Lower leg skin (tissue), 3 donors: Measurements from ENCODE around the gene LIPC.

ENCODE experiments used
- CTCF ChIP-seq, 3 donors: fragments of 450-650 bp; IDR thresholded peaks; one replicate each; pipeline ENCODE4 v1.5.1; 2016; ENCODE audit warnings: antibody characterized with exemption in 3 of 3, mild to moderate bottlenecking in 3 of 3, moderate library complexity in 2 of 3
- POLR2A ChIP-seq, 2 donors: fragments of 450-650 bp; IDR thresholded peaks; one replicate each; pipeline ENCODE4 v1.6.1; 2016 to 2017; ENCODE audit warnings: antibody characterized with exemption in 2 of 2, mild to moderate bottlenecking in 1 of 2, moderate library complexity in 1 of 2

DNA sequence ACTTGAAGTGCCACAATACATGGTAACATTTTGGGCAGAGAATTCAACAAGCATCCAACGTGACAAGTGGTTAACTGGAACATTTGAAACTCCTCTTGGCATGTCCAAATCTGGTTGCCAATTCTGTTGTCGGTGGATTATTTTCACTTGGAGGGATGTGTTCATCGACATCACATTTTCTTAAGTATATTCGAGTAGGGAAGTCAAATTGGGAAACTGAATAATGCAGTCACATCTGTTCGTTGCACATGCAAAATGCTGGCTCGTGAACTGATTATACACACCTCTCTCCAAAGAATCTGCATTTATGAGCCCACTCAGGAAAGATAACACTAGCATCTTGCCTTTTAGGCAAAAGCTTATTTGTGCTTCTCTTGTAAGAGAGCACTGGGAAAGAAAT is 139.7 kb downstream of the LIPC start:
- TF ChIP-seq CTCF (IDR thresholded peaks at IDR 0.05) (no peak), POLR2A (IDR thresholded peaks at IDR 0.05) (no peak)
